ENCODE measurements around the gene TPPP2.

The TPPP2 gene

GRCh38 chr14:21011136-21011535 lies 18.9 kb upstream of the TPPP2 start:
- Histone ChIP-seq H3K9ac (no peak overlapping the region), H4K20me1 (no peaks in the 10 kb centered on the region; a peak in 1 of 22 replicates), H3K4me2 (no peak overlapping the region), H3K36me3 (no peaks in the 10 kb centered on the region), H3K27me3 (no peaks in the 10 kb centered on the region), H3K9me3 (replicated peaks in 1 of 11) (no peaks in the 10 kb centered on the region), H3K27ac (no peak overlapping the region), H3K4me3 (no peak overlapping the region), H3K4me1 (peaks cover 0 to 13% (median 0%) of the 10 kb centered on the region in 10 experiments; a peak in 9 of 20 replicates)
- no peak for TF ChIP-seq Cebpa-rat (IDR thresholded peaks at IDR 0.05)

- Histone ChIP-seq H3K4me3 (no peak overlapping the region), H3K27me3 (no peaks in the 10 kb centered on the region), H3K9ac (no peak overlapping the region), H3K27ac (no peak overlapping the region), H3K4me1 (peaks cover 0 to 45% (median 14%) of the 10 kb centered on the region in 10 experiments; a peak in 12 of 20 replicates), H3K36me3 (peaks cover 0 to 18% (median 0%) of the 10 kb centered on the region in 11 experiments; a peak in 7 of 22 replicates), H3K4me2 (peak overlapping the region in 1 of 11 experiments; percentile 13; a peak in 2 of 22 replicates), H4K20me1 (no peaks in the 10 kb centered on the region; a peak in 1 of 22 replicates), H3K9me3 (replicated peaks in 1 of 11) (no peaks in the 10 kb centered on the region)
- TF ChIP-seq Cebpa-rat (IDR thresholded peaks at IDR 0.05): no peak
These were observed 15.2 kb upstream of the TPPP2 start for GRCh38 chr14:21014761-21015190.

DNA sequence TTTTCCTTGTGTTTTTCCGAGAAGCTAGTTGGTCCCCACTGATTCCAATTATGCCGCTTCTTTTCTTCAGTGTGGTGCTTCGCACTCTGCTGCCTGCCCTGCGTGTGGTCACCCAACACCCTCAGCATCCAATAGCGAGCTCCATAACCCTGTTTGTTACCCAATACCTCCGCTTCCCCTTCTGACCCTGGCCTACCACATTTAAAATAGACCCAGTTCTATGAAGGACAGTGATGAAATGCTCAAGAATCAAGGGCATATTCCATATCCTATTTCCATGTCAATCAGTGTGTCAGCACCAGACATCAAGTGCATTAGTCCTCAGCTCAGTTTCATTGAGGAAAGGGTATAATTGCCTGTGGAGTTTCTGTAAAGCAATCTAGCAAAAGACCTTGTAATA lies 14.7 kb upstream of the TPPP2 start:
- Histone ChIP-seq H3K36me3 (peaks cover 0 to 18% (median 0%) of the 10 kb centered on the region in 11 experiments; a peak in 7 of 22 replicates), H3K4me3 (no peak overlapping the region), H4K20me1 (no peaks in the 10 kb centered on the region; a peak in 1 of 22 replicates), H3K27ac (no peak overlapping the region), H3K9ac (no peak overlapping the region), H3K4me1 (peaks cover 0 to 45% (median 14%) of the 10 kb centered on the region in 10 experiments; a peak in 12 of 20 replicates), H3K4me2 (peak overlapping the region in 1 of 11 experiments; percentile 13; a peak in 3 of 22 replicates), H3K9me3 (replicated peaks in 1 of 11) (no peaks in the 10 kb centered on the region), H3K27me3 (no peaks in the 10 kb centered on the region)
- no peak for TF ChIP-seq Cebpa-rat (IDR thresholded peaks at IDR 0.05)

DNA sequence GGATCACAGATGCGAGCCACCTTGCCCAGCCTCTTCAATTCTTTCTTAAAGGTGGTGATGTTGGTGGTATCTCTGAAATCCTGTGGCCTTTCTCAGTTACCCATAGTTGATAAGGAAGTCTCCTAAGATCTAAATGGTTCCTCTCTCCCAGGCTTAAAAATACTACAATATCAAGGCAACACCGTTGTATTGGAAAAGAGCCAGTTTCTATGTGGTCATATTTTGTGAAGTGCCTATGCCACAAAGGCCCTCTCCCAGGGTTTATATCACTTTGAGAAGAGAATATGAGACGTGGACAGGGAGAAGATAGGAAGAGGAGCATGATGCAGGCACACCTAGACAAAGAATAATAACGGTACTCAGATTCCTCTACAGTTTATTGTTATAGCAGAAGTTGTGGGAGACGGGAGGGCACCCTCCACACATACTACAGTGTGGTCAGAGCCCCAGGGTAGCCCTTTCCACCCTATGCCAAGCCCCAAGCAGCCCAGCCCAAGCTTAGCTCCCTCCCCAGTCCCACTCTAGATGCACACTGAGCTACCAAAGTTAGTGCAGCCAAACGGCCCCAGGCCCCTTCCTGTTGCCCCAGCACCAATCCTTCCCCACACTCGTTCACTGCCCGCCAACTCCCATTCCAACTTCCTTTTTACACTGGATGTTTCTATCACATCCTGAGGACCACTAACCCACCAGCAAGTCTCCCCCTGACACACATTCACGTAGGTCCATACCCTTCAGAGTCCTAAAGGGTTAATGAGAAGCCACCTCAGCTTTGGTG lies 13.4 kb upstream of the TPPP2 start:
- H3K9ac ChIP-seq: no peak overlapping the region
- TF ChIP-seq Cebpa-rat (IDR thresholded peaks at IDR 0.05): no peak
- H3K27ac ChIP-seq: no peak overlapping the region
- H3K9me3 ChIP-seq (replicated peaks in 1 of 11): no peaks in the 10 kb centered on the region
- no peaks in the 10 kb centered on the region for H3K27me3 ChIP-seq
- peak overlapping the region in 5 of 11 experiments; percentile 8 to 61 (median 40); a peak in 8 of 22 replicates for H3K4me2 ChIP-seq
- peaks cover 0 to 45% (median 16%) of the 10 kb centered on the region in 10 experiments; a peak in 12 of 20 replicates for H3K4me1 ChIP-seq
- peaks cover 0 to 18% (median 4%) of the 10 kb centered on the region in 11 experiments; a peak in 8 of 22 replicates for H3K36me3 ChIP-seq
- no peaks in the 10 kb centered on the region; a peak in 1 of 22 replicates for H4K20me1 ChIP-seq
- no peak overlapping the region for H3K4me3 ChIP-seq

- Histone ChIP-seq H3K36me3 (peaks cover 0 to 18% (median 4%) of the 10 kb centered on the region in 11 experiments; a peak in 8 of 22 replicates), H3K4me1 (peaks cover 0 to 55% (median 20%) of the 10 kb centered on the region in 10 experiments; a peak in 13 of 20 replicates), H3K4me3 (no peak overlapping the region), H3K4me2 (peak overlapping the region in 5 of 11 experiments; percentile 25 to 61 (median 40); a peak in 10 of 22 replicates), H3K27ac (0 out of 22 replicates have a peak overlapping the region, but pooled peaks of 1 of the 11 experiments have one; percentile 5), H3K9ac (no peak overlapping the region), H4K20me1 (no peaks in the 10 kb centered on the region; a peak in 1 of 22 replicates), H3K9me3 (replicated peaks in 1 of 11) (no peaks in the 10 kb centered on the region), H3K27me3 (no peaks in the 10 kb centered on the region)
- no peak for TF ChIP-seq Cebpa-rat (IDR thresholded peaks at IDR 0.05)
These were observed 12.3 kb upstream of the TPPP2 start for GRCh38 chr14:21017528-21018245.

DNA sequence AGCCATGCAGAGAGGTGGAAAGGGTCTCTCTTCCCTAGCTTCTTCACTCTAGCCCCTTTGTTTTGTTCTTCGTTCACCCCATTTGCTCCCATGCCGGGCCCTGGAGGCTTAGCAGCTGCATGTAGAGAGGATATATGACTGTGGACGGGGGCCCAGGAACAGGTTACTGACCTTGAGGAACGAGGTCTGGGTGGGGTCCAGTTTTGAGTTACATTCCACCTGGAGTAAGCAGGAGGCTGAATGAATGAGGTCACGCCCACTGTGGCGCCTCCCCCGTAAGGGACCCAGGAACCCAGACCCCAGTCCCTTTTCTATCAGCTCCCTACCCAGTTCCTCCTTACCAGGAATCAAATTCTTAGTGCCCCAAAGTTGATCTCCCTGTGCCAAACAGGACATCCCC lies 11.7 kb upstream of the TPPP2 start:
- H3K4me3 ChIP-seq: no peak overlapping the region
- H3K27me3 ChIP-seq: no peaks in the 10 kb centered on the region
- H3K4me2 ChIP-seq: peak overlapping the region in 2 of 11 experiments; percentile 40 to 61; a peak in 5 of 22 replicates
- no peak overlapping the region for H3K9ac ChIP-seq
- peaks cover 0 to 18% (median 4%) of the 10 kb centered on the region in 11 experiments; a peak in 8 of 22 replicates for H3K36me3 ChIP-seq
- H3K4me1 ChIP-seq: peaks cover 1 to 61% (median 25%) of the 10 kb centered on the region in 10 experiments; a peak in 19 of 20 replicates
- TF ChIP-seq Cebpa-rat (IDR thresholded peaks at IDR 0.05): no peak
- no peaks in the 10 kb centered on the region for H3K9me3 ChIP-seq (replicated peaks in 1 of 11)
- H3K27ac ChIP-seq: no peak overlapping the region
- no peaks in the 10 kb centered on the region for H4K20me1 ChIP-seq

DNA sequence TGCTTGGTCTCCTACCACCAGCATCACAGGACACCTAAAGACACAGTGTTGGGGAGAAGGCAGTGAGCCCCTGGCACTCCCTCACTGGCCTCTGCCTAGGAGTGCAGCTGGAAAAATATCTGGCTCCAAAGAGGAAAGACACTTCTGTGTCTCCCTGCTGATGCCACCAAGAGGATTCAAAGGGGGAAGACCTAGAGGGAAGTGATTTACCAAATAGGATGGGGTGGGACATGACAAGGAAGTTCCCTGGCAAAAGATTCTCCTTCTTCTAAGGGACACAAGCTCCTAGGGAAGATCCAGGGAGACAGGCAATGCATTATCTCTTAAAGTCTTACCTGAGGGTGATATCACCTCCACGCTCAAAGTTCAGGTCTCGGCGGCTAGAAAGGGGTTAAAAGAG lies 11.2 kb upstream of the TPPP2 start:
- Histone ChIP-seq H3K27me3 (0 out of 22 replicates have a peak, but pooled peaks cover 0 to 1% (median 0%) of the 10 kb centered on the region in 11 experiments), H3K9ac (no peak overlapping the region), H3K4me3 (no peak overlapping the region), H3K36me3 (peaks cover 0 to 18% (median 4%) of the 10 kb centered on the region in 11 experiments; a peak in 8 of 22 replicates), H3K4me2 (peak overlapping the region in 2 of 11 experiments; percentile 3 to 61; a peak in 3 of 22 replicates), H3K27ac (no peak overlapping the region), H3K9me3 (replicated peaks in 1 of 11) (no peaks in the 10 kb centered on the region), H3K4me1 (peaks cover 6 to 66% (median 30%) of the 10 kb centered on the region in 10 experiments), H4K20me1 (no peaks in the 10 kb centered on the region)
- no peak for TF ChIP-seq Cebpa-rat (IDR thresholded peaks at IDR 0.05)

GRCh38 chr14:21019366-21019765 lies 10.7 kb upstream of the TPPP2 start:
- peaks cover 0 to 7% (median 4%) of the 10 kb centered on the region in 11 experiments; a peak in 9 of 22 replicates for H3K27me3 ChIP-seq
- peaks cover 12 to 72% (median 35%) of the 10 kb centered on the region in 10 experiments for H3K4me1 ChIP-seq
- H3K4me3 ChIP-seq: no peak overlapping the region
- peak overlapping the region in 1 of 11 experiments; percentile 6; a peak in 1 of 22 replicates for H3K4me2 ChIP-seq
- no peak overlapping the region for H3K9ac ChIP-seq
- H4K20me1 ChIP-seq: no peaks in the 10 kb centered on the region
- no peak overlapping the region for H3K27ac ChIP-seq
- H3K36me3 ChIP-seq: peaks cover 0 to 18% (median 4%) of the 10 kb centered on the region in 11 experiments; a peak in 8 of 22 replicates
- H3K9me3 ChIP-seq (replicated peaks in 1 of 11): no peaks in the 10 kb centered on the region
- no peak for TF ChIP-seq Cebpa-rat (IDR thresholded peaks at IDR 0.05)
